Pancreas (tissue), 10 donors: ENCODE data around the gene TLCD3A. TPM values are rescaled to one million over a fixed set of nuclear protein-coding genes. Genes with fewer than 3 reads are reported as not detected.
A peak's percentile ranks its signal among the peaks of the same experiment; 100 is the strongest.
"Not testable (repeated sequence)": the region's sequence is repeated elsewhere in the genome, so short reads cannot be mapped to it uniquely, and the experiment has no call there.

Source experiments
- ATAC-seq, 4 donors: fragments of 200-7000 bp; cut with Tn5 transposase; one replicate each; pipeline versions ENCODE4 v1.8.0 to v1.9.1; 2020; ENCODE audit warnings: mild to moderate bottlenecking in 4 of 4, moderate library complexity in 4 of 4
- DNase-seq, 6 donors: peaks; one replicate each; pipeline ENCODE4 v3.0.0-alpha.2; 2020
- FAIRE-seq: peaks from 2 replicates; lab custom pipeline; 2012; peaks lifted over from hg19 to GRCh38; lab: Jason Lieb, UNC
- H3K27ac ChIP-seq, 4 donors: fragments of 200-600 bp; sonication (generic); 1 replicate in 3 of 4; 2 replicates in 1 of 4; pipeline versions ENCODE4 v1.5.0 to v1.8.0; 2020
- H3K27me3 ChIP-seq, 4 donors: fragments of 200-600 bp; one replicate each; pipeline ENCODE4 v1.8.0; 2021
- H3K36me3 ChIP-seq, 3 donors: fragments of 200-600 bp; sonication (generic) in 1 of 3; one replicate each; pipeline versions ENCODE4 v1.5.0 to v1.8.0; 2020 to 2021
- H3K4me1 ChIP-seq, 3 donors: fragments of 200-600 bp; one replicate each; pipeline ENCODE4 v1.8.0; 2021
- H3K4me3 ChIP-seq, 4 donors: fragments of 200-600 bp; sonication (generic) in 2 of 4; one replicate each; pipeline versions ENCODE4 v1.5.0 to v1.8.0; 2020 to 2021
- H3K9me3 ChIP-seq, 4 donors: fragments of 200-600 bp; one replicate each; pipeline ENCODE4 v1.8.0; 2021
- CTCF ChIP-seq, 4 donors: fragments of 200-600 bp; sonication (generic) in 3 of 4; IDR thresholded peaks; one replicate each; pipeline versions ENCODE4 v1.5.0 to v1.8.0; 2021; ENCODE audit warnings: antibody characterized with exemption in 4 of 4
- WGBS, 2 donors: extraction: QIAGEN DNeasy Blood & Tissue Kit; methylation state at CpG; one replicate each; pipeline ENCODE4 v1.1.7; 2013; 5-methylcytosine and 5-hydroxymethylcytosine counted together
- intact Hi-C, 3 donors: fragments of 100-400 bp; cut with DNase I; formaldehyde crosslinking; loops; one replicate each; pipeline versions ENCODE4 v1.11.1 to v1.14.2; 2022
- polyA plus RNA-seq, 2 donors: library from polyadenylated mRNA; stranded (reverse); fragments of 200-250 nt; gene quantifications; one replicate each; pipeline ENCODE4 v1.2.3, GENCODE V29; 2013
- total RNA-seq, 6 donors: library from RNA; stranded (reverse); fragmentation: NEBNext Ultra II Directional in 4 of 6; extraction: Animal tissue kit (Norgen Biotek cat#: 25700) in 4 of 6; gene quantifications; one replicate each; pipeline versions ENCODE4 v1.2.1 to v1.2.4, GENCODE V29; 2021 to 2023
- donor health status: healthy with polysubstance abuse.
- donor health status: DM: no; HTN: no; CAD: no; lungs with moderate emphysema.
- donor health status: DM: no; HTN: no; CAD: no.
- donor health status: control.
- donor health status: control.
- donor health status: Bipolar disorder and iron deficiency.
- donor health status: DM: yes; HTN: yes; CAD: no.
- donor health status: DM: no; HTN: no; CAD: no.
- donor health status: DM: no; HTN: no; CAD: no.
- donor health status: DM: yes; HTN: yes; CAD: no.

TLCD3A gene
- total and polyA plus RNA-seq, 8 donors: 3.2 to 9.0 (median 5.9) TPM

GRCh38 chr17:787641-788221, 55.3 kb downstream of the TLCD3A start:
- WGBS, 2 donors: 33 to 37% methylated on average over 12 of the region's 12 CpGs
- Histone ChIP-seq H3K36me3 (peaks cover 0 to 17% (median 0%) of the 10 kb centered on the region in 3 donors), H3K9me3 (no peaks in the 10 kb centered on the region), H3K27me3 (no peaks in the 10 kb centered on the region), H3K4me1 (peaks cover 14 to 28% (median 17%) of the 10 kb centered on the region in 3 donors), H3K27ac (peak overlapping the region; percentile 75 to 82 (median 77)), H3K4me3 (no peak overlapping the region)
- ATAC-seq: peak; percentile 78 to 84 (median 82)
- FAIRE-seq: no peak
- TF ChIP-seq CTCF (IDR thresholded peaks at IDR 0.05): no peak
- intact Hi-C loops: no loop called here
- DNase-seq: peak; percentile 66 to 94 (median 88)

- TF ChIP-seq CTCF (IDR thresholded peaks at IDR 0.05): no peak
- ATAC-seq: no peak
- Histone ChIP-seq H3K4me3 (no peak overlapping the region), H3K4me1 (peaks cover 14 to 24% (median 18%) of the 10 kb centered on the region in 3 donors), H3K27ac (peak overlapping the region; percentile 13 to 63 (median 57)), H3K36me3 (peaks cover 0 to 17% (median 0%) of the 10 kb centered on the region in 3 donors), H3K9me3 (no peaks in the 10 kb centered on the region), H3K27me3 (no peaks in the 10 kb centered on the region)
- 72 to 76% methylated on average over 4 of the region's 4 CpGs for whole genome bisulfite sequencing, 2 donors
- intact Hi-C loops: no loop called here
- no peak for FAIRE-seq
- DNase-seq: peak in 1 of 6 donors; percentile 28
These were observed 56.2 kb downstream of the TLCD3A start for GRCh38 chr17:788551-788950.

- FAIRE-seq: no peak
- peaks cover 15 to 29% (median 22%) of the 10 kb centered on the region in 3 donors for H3K4me1 ChIP-seq
- no peaks in the 10 kb centered on the region for H3K9me3 ChIP-seq
- WGBS, 2 donors: 74% methylated on average over 14 of the region's 14 CpGs
- no peak for TF ChIP-seq CTCF (IDR thresholded peaks at IDR 0.05)
- intact Hi-C loops: no loop called here
- peaks cover 0 to 17% (median 0%) of the 10 kb centered on the region in 3 donors for H3K36me3 ChIP-seq
- ATAC-seq: no peak
- no peak overlapping the region for H3K27ac ChIP-seq
- no peak for DNase-seq
- no peaks in the 10 kb centered on the region for H3K27me3 ChIP-seq
- H3K4me3 ChIP-seq: no peak overlapping the region
These were observed 56.9 kb downstream of the TLCD3A start for GRCh38 chr17:789160-789840.

- H3K27me3 ChIP-seq, H3K4me3 ChIP-seq, H3K9me3 ChIP-seq, H3K27ac ChIP-seq, ATAC-seq, FAIRE-seq: not testable (repeated sequence)
- WGBS, 2 donors: 53 to 68% methylated on average over 28 to 37 of the region's 38 CpGs
- H3K36me3 ChIP-seq: peaks cover 0 to 17% (median 0%) of the 10 kb centered on the region in 3 donors
- intact Hi-C loops: loop anchor here in 2 of 3 donors (10.0 kb wide), 2 partner anchors 85 to 195 kb away; no protein-coding TSS in a partner anchor
- peak in 2 of 6 donors; percentile 61 to 64 for DNase-seq
- H3K4me1 ChIP-seq: peaks cover 19 to 30% (median 26%) of the 10 kb centered on the region in 3 donors
These were observed 57.8 kb downstream of the TLCD3A start for GRCh38 chr17:789931-790873.

- H3K27me3 ChIP-seq, H3K27ac ChIP-seq, H3K4me3 ChIP-seq, H3K9me3 ChIP-seq, ATAC-seq, FAIRE-seq: not testable (repeated sequence)
- Histone ChIP-seq H3K4me1 (peaks cover 19 to 34% (median 23%) of the 10 kb centered on the region in 3 donors), H3K36me3 (peaks cover 0 to 17% (median 0%) of the 10 kb centered on the region in 3 donors)
- DNase-seq: peak in 1 of 6 donors; percentile 22
- WGBS, 2 donors: 84 to 85% methylated on average over 9 to 10 of the region's 12 CpGs
- intact Hi-C loops: loop anchor here in 2 of 3 donors (10.0 kb wide), 2 partner anchors 84 to 194 kb away; no protein-coding TSS in a partner anchor
These were observed 58.5 kb downstream of the TLCD3A start for GRCh38 chr17:790874-791247.
